Embryonic facial prominence (tissue), 1 donor: ENCODE results near the gene PCSK2.

Experiments
- DNase-seq: peaks from one replicate; pipeline ENCODE4 v3.0.0-alpha.2; 2016; ENCODE audit errors: extremely low spot score

Gene PCSK2

GRCh38 chr20:17334932-17335331, 108.1 kb downstream of the PCSK2 start:
- DNase-seq, result no peak

GRCh38 chr20:17339000-17339399, 112.2 kb downstream of the PCSK2 start:
- no peak for DNase-seq

- DNase-seq, result no peak
Observed at GRCh38 chr20:17343091-17343490, 116.3 kb downstream of the PCSK2 start.

GRCh38 chr20:17343656-17344452, 117.0 kb downstream of the PCSK2 start:
- no peak for DNase-seq

GRCh38 chr20:17344790-17345189, 118.0 kb downstream of the PCSK2 start:
- DNase-seq, result no peak

- no peak for DNase-seq
Observed at GRCh38 chr20:17345321-17345720, 118.5 kb downstream of the PCSK2 start.

- DNase-seq, result no peak
Observed at GRCh38 chr20:17350321-17350720, 123.5 kb downstream of the PCSK2 start.

GRCh38 chr20:17357238-17357637, 130.4 kb downstream of the PCSK2 start:
- DNase-seq, result no peak

- DNase-seq, result no peak
Observed at GRCh38 chr20:17358854-17359253, 132.0 kb downstream of the PCSK2 start.

GRCh38 chr20:17364681-17365080, 137.8 kb downstream of the PCSK2 start:
- DNase-seq, result no peak

GRCh38 chr20:17365831-17366230, 139.0 kb downstream of the PCSK2 start:
- DNase-seq, result no peak

- DNase-seq, result no peak
Observed at GRCh38 chr20:17369506-17369905, 142.7 kb downstream of the PCSK2 start.

- DNase-seq, result no peak
Observed at GRCh38 chr20:17372806-17373440, 146.1 kb downstream of the PCSK2 start.

GRCh38 chr20:17374086-17374485, 147.2 kb downstream of the PCSK2 start:
- DNase-seq, result no peak

- no peak for DNase-seq
Observed at GRCh38 chr20:17376031-17376430, 149.2 kb downstream of the PCSK2 start.

GRCh38 chr20:17377231-17377630, 150.4 kb downstream of the PCSK2 start:
- no peak for DNase-seq

GRCh38 chr20:17379651-17380050, 152.8 kb downstream of the PCSK2 start:
- DNase-seq, result no peak

GRCh38 chr20:17380801-17381200, 154.0 kb downstream of the PCSK2 start:
- DNase-seq, result no peak

- no peak for DNase-seq
Observed at GRCh38 chr20:17381724-17382123, 154.9 kb downstream of the PCSK2 start.

GRCh38 chr20:17385798-17386197, 159.0 kb downstream of the PCSK2 start:
- DNase-seq, result no peak

- DNase-seq, result no peak
Observed at GRCh38 chr20:17390655-17391054, 163.8 kb downstream of the PCSK2 start.

GRCh38 chr20:17391127-17391771, 164.4 kb downstream of the PCSK2 start:
- no peak for DNase-seq

GRCh38 chr20:17394411-17394810, 167.6 kb downstream of the PCSK2 start:
- DNase-seq, result no peak
